Stimulated activated CD4-positive, alpha-beta T cell treated with anti-CD3 and anti-CD28 coated beads, Interleukin-1b, Interleukin-23, amount 100 ng/mL, for 48 hours (primary cell): Measurements from ENCODE around the gene KLHL35.
A peak's percentile ranks its signal among the peaks of the same experiment; 100 is the strongest.

Experiments used
- DNase-seq: peaks from one replicate; pipeline ENCODE4 v3.0.0-alpha.2; 2020

Gene KLHL35

GRCh38 chr11:75469785-75470405 is 36.9 kb upstream of the KLHL35 start:
- no peak for DNase-seq

DNA sequence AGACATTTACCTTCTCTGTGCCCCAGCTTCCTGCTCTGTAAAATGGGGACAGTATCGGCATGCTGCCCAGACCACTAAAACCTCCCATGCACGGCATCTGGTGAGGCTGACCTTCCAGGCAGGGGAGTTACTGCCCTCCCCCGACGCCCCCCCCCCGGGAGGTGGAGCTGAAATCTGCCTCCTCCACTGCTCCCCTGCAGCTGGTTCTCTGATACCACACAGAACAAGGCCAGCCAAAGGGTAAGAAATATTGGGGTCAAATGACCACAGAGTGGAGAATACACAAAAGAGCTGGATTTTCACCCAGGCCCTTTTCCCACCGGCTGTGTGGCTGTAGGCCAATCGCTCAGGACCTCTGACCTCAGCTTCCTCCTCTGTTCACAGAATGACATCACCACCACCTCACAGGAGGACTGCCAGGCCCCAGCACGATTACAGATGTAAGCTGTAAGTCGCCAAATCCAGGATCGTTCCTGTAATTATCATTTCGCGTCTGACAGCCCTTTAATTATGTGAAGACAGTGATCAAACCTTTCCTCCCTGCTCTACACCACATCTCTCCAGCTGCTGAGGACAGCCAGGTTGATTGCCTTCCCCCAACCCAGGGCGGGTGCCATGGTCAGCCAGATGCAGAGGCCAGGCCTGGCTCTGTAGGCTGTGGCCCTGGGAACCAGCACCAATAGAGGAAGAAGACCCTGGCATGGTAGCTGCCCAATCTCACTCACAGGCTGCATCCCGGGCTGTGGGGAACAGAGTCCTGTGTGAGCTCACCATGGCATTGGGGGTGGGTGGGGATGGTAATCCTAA is 35.7 kb upstream of the KLHL35 start:
- no peak for DNase-seq

DNA sequence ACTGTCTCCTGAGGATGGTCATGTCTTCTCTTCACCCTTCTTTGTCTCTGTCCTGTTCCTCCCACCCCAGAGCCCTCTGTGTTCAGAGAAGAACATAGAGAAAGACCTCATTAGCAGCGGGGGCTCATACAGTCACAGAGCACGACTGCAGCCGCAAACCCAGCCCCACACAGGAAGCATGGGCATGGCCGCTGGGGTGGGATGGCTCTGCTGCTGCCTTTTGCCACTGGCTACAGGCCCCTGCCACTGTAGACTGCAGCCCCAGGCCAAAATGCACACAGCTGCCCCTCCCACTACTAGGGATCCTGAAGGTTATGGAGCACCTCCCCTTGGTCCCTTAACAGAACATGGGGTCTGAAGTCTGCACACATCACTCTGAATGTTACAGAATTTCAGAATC is 34.9 kb upstream of the KLHL35 start:
- no peak for DNase-seq

DNA sequence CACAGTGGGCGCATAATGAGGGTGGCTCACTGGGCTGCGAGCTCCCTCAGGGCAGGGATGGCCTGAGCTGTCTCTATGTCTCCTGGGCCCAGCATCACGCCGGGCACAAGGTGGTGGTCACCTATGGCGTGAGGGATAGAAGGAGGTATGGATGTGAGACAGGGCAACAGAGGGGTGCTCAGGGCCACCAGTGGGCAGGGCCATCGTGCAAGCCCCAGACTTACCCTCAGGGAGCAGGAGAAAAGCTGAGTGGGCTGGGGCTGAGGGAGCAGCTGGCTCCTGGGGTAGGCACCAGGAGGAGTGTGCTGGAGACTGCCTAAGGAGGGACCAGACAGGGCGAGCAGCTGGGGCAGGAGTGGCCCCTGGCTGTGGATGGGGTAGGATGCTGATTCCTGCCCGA is 34.3 kb upstream of the KLHL35 start:
- no peak for DNase-seq

DNA sequence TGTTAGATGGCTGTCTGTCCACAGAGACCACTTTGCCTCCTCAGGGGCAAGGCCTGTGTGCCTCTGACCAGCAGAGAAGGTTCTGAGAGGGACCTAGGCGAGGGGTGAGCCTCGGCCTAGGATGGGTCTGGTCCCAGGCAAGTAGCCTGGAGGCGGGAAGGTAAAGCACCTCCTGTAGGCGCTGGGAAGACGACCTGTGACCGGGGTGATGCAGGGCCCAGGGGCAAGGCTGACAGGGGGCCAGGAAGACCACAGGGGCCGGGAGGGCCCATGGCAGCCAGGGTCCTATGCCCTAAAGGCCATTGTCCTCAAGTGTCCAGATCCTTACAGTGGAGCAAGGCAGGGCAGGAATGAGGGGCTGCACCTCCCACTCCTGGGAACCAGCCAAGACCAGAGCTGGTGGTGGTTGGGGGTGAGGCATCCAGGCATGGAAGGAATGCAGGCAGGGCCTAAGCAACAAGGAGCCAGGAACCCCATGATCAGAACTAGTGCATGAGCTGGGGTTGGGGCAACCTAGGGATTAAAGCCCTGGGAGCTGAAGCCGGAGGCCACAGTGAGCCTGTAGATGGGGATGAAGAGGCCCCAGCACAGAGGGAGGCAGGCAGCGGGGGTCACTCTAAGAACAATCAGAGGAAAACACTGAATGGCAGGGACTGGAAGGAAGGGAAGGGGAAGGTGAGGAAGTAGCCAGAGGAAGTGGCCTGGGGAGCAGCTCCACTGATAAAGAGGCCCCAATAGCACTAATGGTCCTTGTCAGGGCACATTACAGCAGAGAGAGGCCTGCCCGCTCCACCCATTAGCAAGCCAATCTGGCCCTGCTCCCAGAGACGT is 32.9 kb upstream of the KLHL35 start:
- DNase-seq: no peak

DNA sequence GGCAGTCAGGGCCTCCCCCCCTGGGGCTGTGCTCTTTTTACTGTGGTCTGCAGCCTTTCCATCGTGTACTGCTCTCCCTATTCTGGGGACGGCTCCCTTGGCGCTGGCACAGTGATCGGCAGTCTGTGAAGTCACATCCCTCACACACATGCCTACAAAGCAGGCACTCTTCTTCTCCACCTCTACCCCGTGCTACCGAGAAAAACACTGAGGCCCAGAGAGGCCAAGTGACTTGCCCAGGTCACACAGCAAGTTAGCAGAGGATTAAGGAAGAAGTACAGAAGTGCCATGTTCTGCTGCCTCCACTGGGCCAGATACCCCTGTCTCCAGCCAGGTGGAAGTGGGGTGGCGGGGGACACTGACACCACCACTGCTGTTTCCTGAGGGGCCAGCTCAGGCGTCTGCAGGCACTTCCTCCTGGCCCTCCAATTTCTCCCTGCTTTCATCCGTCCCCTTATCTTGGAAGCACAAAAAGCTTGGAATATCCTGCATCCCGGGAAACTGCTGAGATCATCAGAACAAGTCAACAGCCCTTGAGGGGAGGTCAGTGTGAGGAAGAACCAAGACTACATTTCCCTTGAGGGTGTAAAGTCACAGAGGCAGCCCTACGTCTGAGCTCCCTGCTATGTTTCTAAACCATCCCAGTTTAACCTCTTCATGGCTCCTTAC is 30.2 kb upstream of the KLHL35 start:
- DNase-seq: no peak

DNA sequence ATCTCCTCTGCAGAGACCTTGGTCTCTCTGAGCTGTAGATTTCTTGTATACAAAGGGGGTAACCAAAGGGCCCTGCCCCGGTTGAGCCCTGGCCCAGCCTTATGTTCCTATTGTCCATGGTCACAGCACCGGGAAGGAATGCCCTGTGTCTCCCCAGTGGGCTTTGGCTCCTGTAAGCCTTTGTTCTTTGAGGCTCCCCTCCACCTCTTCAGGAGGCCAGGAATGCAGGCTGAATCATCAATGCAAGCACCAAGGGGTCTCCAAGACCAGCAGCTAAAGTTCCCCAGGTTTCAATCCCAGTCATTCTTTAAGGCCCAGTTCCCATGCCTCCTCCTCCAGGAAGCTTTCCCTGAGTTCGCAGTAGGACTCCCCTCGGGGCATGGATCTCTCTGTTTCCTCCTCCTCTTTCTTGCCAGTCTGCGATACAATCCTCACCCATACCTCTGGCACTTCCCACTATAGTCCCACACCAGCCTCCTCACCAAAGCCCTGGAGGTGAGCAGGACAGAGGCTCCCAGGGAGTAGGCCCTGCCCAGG is 29.2 kb upstream of the KLHL35 start:
- DNase-seq: no peak

DNA sequence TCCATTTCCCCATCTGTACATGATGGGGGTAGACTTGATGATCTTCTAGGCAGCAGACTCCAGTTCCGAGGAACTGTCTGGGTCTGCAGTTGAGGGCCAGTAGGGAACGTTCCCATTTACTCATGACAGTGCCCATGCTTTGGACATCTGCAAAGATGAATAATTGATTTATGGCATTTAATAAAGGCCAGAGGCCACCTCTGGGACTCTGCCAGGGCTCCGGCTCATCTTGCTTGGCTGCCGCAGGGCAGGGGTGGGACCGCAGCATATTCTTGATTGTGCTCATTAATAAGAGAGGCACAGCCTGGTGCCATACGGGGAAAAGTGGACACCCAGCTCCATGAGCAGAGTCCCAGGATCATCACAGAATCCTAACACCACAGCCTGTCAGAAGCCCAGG is 28.1 kb upstream of the KLHL35 start:
- no peak for DNase-seq

DNA sequence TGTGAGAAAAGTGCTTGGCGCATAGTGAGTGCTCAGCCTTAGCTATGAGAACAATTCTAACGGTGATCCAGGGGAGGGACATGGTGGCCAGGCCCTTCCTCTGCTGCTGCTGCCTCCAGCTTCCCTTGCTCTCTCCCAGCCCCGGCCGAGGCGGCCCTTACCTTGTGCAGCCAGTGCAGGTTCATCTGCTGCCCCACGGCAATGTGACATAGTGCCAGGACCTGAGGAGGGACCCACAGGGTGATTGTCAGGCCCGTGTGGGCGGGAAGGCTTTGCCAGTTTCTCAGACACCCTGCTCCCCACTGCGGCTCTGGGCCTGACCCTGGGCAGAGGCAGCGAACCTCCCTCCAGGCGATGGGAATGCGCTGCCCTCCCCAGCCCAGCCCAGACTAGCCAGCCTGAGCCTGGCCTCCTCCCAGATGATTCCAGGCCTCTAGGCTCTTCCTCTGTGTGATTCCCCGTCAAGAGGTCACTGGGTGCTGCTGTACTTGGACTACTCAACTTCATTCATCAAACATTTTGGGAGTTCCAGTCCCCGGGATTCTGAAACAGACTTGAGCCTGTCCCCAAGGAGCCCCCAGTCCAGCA is 23.7 kb upstream of the KLHL35 start:
- no peak for DNase-seq

DNA sequence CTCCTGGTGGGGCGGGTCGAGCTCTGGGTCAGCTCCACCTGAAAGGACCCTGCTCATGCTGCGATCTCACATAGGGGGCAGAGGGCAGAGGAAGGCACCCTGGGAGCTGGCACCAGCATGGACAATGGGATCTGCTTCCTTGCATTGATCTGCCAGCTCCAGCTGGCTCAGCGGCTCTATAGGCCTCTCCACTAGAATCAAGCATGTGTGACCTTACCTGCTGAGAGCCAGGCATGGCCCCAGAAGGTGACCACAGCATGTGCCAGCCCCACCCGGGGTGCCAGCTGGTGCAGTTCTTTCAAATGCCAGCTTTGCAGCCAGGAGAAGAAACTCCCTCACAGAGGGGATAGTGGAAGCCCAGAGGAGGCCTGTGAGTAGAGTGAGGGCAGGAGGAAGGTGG is 22.0 kb upstream of the KLHL35 start:
- DNase-seq: no peak

DNA sequence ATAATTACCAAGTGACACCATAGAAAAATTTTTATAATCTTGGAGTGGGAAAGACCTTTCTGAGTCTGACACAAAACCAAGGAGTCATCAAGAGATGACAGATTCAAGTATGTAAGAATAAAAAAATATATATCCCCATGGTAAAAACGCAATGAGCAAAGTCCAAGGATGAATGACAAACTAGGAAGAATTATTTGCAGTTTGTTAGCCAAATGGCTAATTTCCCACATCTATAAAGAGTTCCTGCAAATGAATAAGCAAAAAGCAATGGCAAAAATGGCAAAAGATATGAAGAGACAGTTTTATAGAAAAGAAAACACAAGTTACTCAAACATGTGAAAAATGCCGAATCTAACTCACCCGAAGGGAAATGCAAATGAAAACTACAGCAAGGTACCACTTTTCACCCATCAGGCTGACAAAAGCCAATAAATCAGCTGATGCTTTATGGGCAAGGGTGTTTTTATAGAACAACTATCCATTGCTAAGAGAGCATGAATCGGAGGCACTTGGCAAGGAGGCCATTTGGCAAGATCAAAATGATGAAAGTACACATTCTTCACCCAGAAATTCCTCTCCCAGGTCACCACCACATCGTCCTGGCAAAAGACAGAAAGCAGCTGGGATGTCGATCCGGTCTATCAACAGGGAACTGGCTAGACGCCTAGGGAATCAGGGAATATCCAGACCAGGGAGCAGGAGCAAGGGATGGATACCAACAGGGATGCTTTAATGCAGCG is 21.1 kb upstream of the KLHL35 start:
- DNase-seq: no peak

- DNase-seq: peak; percentile 46
Measured at GRCh38 chr11:75450826-75451821, 18.1 kb upstream of the KLHL35 start.

GRCh38 chr11:75450236-75450635 is 17.2 kb upstream of the KLHL35 start:
- no peak for DNase-seq

- no peak for DNase-seq
Measured at GRCh38 chr11:75449776-75450175, 16.8 kb upstream of the KLHL35 start.

GRCh38 chr11:75449271-75449670 is 16.3 kb upstream of the KLHL35 start:
- no peak for DNase-seq

DNA sequence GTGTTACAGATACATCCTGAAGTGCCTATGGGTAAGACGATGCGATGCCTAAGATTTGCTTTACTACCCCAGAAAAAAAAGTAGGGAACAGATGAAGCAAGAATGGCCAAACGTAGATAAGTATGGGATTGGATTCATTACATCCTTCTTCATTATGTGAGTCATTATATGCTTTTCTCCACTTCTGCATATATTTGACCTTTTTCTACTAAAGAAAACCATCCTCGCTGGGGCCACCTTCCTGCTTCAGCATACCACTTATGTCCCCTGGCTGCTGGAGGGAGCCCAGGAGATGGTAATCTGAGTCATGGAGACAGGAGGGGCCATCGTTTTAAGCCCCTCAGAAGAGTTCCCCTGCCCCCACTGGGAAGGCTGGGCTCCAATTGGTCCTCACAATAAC is 14.4 kb upstream of the KLHL35 start:
- no peak for DNase-seq

GRCh38 chr11:75445315-75445953 is 12.4 kb upstream of the KLHL35 start:
- DNase-seq: peak; percentile 61

GRCh38 chr11:75443043-75443442 is 10.0 kb upstream of the KLHL35 start:
- DNase-seq: no peak

- no peak for DNase-seq
Measured at GRCh38 chr11:75442161-75442885, 9.3 kb upstream of the KLHL35 start.
